ENCODE results near the gene SEPTIN6. TPM values are rescaled to one million over a fixed set of nuclear protein-coding genes. Genes with fewer than 3 reads are reported as not detected.
A peak's percentile ranks its signal among the peaks of the same experiment; 100 is the strongest.
"Not testable (repeated sequence)": the region's sequence is repeated elsewhere in the genome, so short reads cannot be mapped to it uniquely, and the experiment has no call there.

The SEPTIN6 gene
- total RNA-seq, 1 experiment from 2014 or later = 61.5 TPM

DNA sequence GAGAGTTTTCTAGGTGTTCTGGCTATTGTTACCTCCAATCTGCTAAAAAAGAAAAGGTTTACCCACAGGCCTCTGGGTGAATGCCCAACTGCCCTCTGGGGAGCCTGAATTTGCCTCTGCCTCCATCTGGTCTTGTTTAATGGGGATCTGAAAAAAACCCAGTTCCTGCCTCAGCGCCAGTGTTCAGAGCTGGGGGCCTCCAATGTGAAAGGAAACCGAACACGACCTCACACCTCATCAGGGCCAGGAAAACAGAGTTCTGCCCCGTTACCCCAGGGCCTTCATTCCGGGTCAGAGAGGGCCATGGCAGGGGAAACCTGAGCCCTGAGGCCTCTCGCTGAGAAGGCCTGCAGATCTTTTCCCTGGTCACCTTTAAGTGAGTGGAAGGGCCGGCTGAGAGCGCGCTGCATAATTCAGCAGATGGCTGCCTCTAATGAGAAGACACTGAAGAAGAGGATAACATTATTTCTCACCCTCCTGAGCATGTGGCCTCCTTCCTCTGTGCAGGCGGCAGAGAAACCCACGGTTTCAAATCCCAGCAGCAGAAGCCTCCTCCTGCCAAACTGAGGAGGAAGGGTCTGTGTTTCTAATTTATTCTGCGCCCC, 6.8 kb downstream of the SEPTIN6 start:
- intact Hi-C loops (cut with micrococcal nuclease; ENCODE audit: unreplicated experiment) = no loop called here
- Histone ChIP-seq H3K27me3 (replicated peaks; ENCODE audit: insufficient read depth, low read depth, low read length, poor library complexity) (no peaks in the 10 kb centered on the region), H3K9me3 (ENCODE audit: low read depth, low read length, poor library complexity, severe bottlenecking) (no peaks in the 10 kb centered on the region), H3K36me3 (ENCODE audit: insufficient read depth, low read length, poor library complexity, severe bottlenecking) (no peaks in the 10 kb centered on the region), H3K4me3 (ENCODE audit: low read depth, low read length, poor library complexity, severe bottlenecking) (no peak overlapping the region), H3K4me1 (ENCODE audit: insufficient read depth, low read length, poor library complexity, severe bottlenecking) (peaks cover 27% of the 10 kb centered on the region), H3K27ac (ENCODE audit: low read depth, low read length, poor library complexity, severe bottlenecking) (peak overlapping the region; percentile 77)
- TF ChIP-seq CTCF (conservative IDR thresholded peaks at IDR 0.05; ENCODE audit: low read depth, low read length) (no peak), EZH2 (IDR thresholded peaks at IDR 0.05; ENCODE audit: borderline replicate concordance, low read depth, low read length, poor library complexity, severe bottlenecking) (no peak)
- BruUV-seq (replicated peaks) = no TSS peak
- DNase-seq (ENCODE audit: low spot score) = peak; percentile 24
- POLR2A ChIA-PET (ENCODE audit: low non-redundant PET) = no interaction called here
- CTCF ChIA-PET = no interaction called here

- intact Hi-C loops (cut with micrococcal nuclease; ENCODE audit: unreplicated experiment) = no loop called here
- Histone ChIP-seq H3K9me3 (ENCODE audit: low read depth, low read length, poor library complexity, severe bottlenecking) (no peaks in the 10 kb centered on the region), H3K4me3 (ENCODE audit: low read depth, low read length, poor library complexity, severe bottlenecking) (no peak overlapping the region), H3K36me3 (ENCODE audit: insufficient read depth, low read length, poor library complexity, severe bottlenecking) (no peaks in the 10 kb centered on the region), H3K27me3 (replicated peaks; ENCODE audit: insufficient read depth, low read depth, low read length, poor library complexity) (no peaks in the 10 kb centered on the region), H3K27ac (ENCODE audit: low read depth, low read length, poor library complexity, severe bottlenecking) (peak overlapping the region; percentile 77), H3K4me1 (ENCODE audit: insufficient read depth, low read length, poor library complexity, severe bottlenecking) (peaks cover 27% of the 10 kb centered on the region)
- DNase-seq (ENCODE audit: low spot score) = peak; percentile 36
- ChIA-PET CTCF (no interaction called here), POLR2A (ENCODE audit: low non-redundant PET) (no interaction called here)
- TF ChIP-seq EZH2 (IDR thresholded peaks at IDR 0.05; ENCODE audit: borderline replicate concordance, low read depth, low read length, poor library complexity, severe bottlenecking) (no peak), CTCF (conservative IDR thresholded peaks at IDR 0.05; ENCODE audit: low read depth, low read length) (no peak)
- no TSS peak for BruUV-seq (replicated peaks)
Observed at GRCh38 chrX:119685225-119686066, 7.5 kb downstream of the SEPTIN6 start.

DNA sequence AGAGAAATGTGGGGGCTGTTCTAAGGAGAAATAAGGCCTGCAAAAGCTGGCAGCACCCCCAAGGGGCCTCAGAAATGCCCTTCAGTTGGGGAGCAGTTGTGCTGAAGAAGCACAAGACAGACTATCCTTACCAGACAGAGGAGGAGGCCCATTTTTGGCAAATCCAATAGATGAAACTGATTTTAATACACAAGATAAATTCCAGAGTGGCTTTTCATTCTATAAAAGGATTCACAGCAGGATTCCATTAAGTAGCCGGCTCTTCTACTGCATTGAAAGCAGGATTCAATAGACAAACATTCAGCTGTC, 8.1 kb downstream of the SEPTIN6 start:
- CTCF ChIA-PET = no interaction called here
- H3K27me3 ChIP-seq (replicated peaks; ENCODE audit: insufficient read depth, low read depth, low read length, poor library complexity) = no peaks in the 10 kb centered on the region
- TF ChIP-seq EZH2 (IDR thresholded peaks at IDR 0.05; ENCODE audit: borderline replicate concordance, low read depth, low read length, poor library complexity, severe bottlenecking) = no peak
- no peak for TF ChIP-seq CTCF (conservative IDR thresholded peaks at IDR 0.05; ENCODE audit: low read depth, low read length)
- H3K9me3 ChIP-seq (ENCODE audit: low read depth, low read length, poor library complexity, severe bottlenecking) = no peaks in the 10 kb centered on the region
- POLR2A ChIA-PET (ENCODE audit: low non-redundant PET) = no interaction called here
- no peak overlapping the region for H3K4me3 ChIP-seq (ENCODE audit: low read depth, low read length, poor library complexity, severe bottlenecking)
- peak overlapping the region; percentile 77 for H3K27ac ChIP-seq (ENCODE audit: low read depth, low read length, poor library complexity, severe bottlenecking)
- intact Hi-C loops (cut with micrococcal nuclease; ENCODE audit: unreplicated experiment) = no loop called here
- DNase-seq (ENCODE audit: low spot score) = peak; percentile 59
- H3K36me3 ChIP-seq (ENCODE audit: insufficient read depth, low read length, poor library complexity, severe bottlenecking) = no peaks in the 10 kb centered on the region
- no TSS peak for BruUV-seq (replicated peaks)
- peaks cover 27% of the 10 kb centered on the region for H3K4me1 ChIP-seq (ENCODE audit: insufficient read depth, low read length, poor library complexity, severe bottlenecking)

- intact Hi-C loops (cut with micrococcal nuclease; ENCODE audit: unreplicated experiment); POLR2A ChIA-PET (ENCODE audit: low non-redundant PET); H3K9me3 ChIP-seq (ENCODE audit: low read depth, low read length, poor library complexity, severe bottlenecking); CTCF ChIA-PET; DNase-seq (ENCODE audit: low spot score); BruUV-seq (replicated peaks); H3K36me3 ChIP-seq (ENCODE audit: insufficient read depth, low read length, poor library complexity, severe bottlenecking); H3K4me3 ChIP-seq (ENCODE audit: low read depth, low read length, poor library complexity, severe bottlenecking); H3K27me3 ChIP-seq (replicated peaks; ENCODE audit: insufficient read depth, low read depth, low read length, poor library complexity): not testable (repeated sequence)
- peak overlapping the region; percentile 77 for H3K27ac ChIP-seq (ENCODE audit: low read depth, low read length, poor library complexity, severe bottlenecking)
- H3K4me1 ChIP-seq (ENCODE audit: insufficient read depth, low read length, poor library complexity, severe bottlenecking) = peaks cover 27% of the 10 kb centered on the region
Observed at GRCh38 chrX:119684312-119684711, 8.7 kb downstream of the SEPTIN6 start.

Measured in A673 (cell line).